ENCODE results near the gene RBFOX2.
"Not testable (repeated sequence)": the region's sequence is repeated elsewhere in the genome, so short reads cannot be mapped to it uniquely, and the experiment has no call there.

Gene RBFOX2

GRCh38 chr22:36042240-36042639 is 13.6 kb upstream of the RBFOX2 start:
- no peak for DNase-seq (ENCODE audit: low spot score)

- no peak for DNase-seq (ENCODE audit: low spot score)
These were observed 10.5 kb upstream of the RBFOX2 start for GRCh38 chr22:36039125-36039524.

GRCh38 chr22:36037102-36037758 is 8.6 kb upstream of the RBFOX2 start:
- DNase-seq (ENCODE audit: low spot score): no peak

- DNase-seq (ENCODE audit: low spot score): no peak
These were observed 7.6 kb upstream of the RBFOX2 start for GRCh38 chr22:36036167-36036624.

GRCh38 chr22:36032611-36033010 is 4.0 kb upstream of the RBFOX2 start:
- DNase-seq (ENCODE audit: low spot score): no peak

- DNase-seq (ENCODE audit: low spot score): no peak
These were observed 757 bp upstream of the RBFOX2 start for GRCh38 chr22:36029406-36029755.

- no peak for DNase-seq (ENCODE audit: low spot score)
These were observed 534 bp downstream of the RBFOX2 start for GRCh38 chr22:36027935-36028645.

GRCh38 chr22:36027579-36027934 is 1.1 kb downstream of the RBFOX2 start:
- peak; percentile 24 for DNase-seq (ENCODE audit: low spot score)

- peak; percentile 44 for DNase-seq (ENCODE audit: low spot score)
These were observed 1.9 kb downstream of the RBFOX2 start for GRCh38 chr22:36026741-36027140.

- no peak for DNase-seq (ENCODE audit: low spot score)
These were observed 5.9 kb downstream of the RBFOX2 start for GRCh38 chr22:36022697-36023096.

- DNase-seq (ENCODE audit: low spot score): no peak
These were observed 6.5 kb downstream of the RBFOX2 start for GRCh38 chr22:36022162-36022561.

GRCh38 chr22:36021606-36022153 is 6.9 kb downstream of the RBFOX2 start:
- no peak for DNase-seq (ENCODE audit: low spot score)

- not testable (repeated sequence) for DNase-seq (ENCODE audit: low spot score)
These were observed 7.8 kb downstream of the RBFOX2 start for GRCh38 chr22:36020865-36021264.

- peak; percentile 42 for DNase-seq (ENCODE audit: low spot score)
These were observed 11.0 kb downstream of the RBFOX2 start for GRCh38 chr22:36017651-36018091.

GRCh38 chr22:36016684-36017083 is 11.9 kb downstream of the RBFOX2 start:
- DNase-seq (ENCODE audit: low spot score): no peak

- no peak for DNase-seq (ENCODE audit: low spot score)
These were observed 12.7 kb downstream of the RBFOX2 start for GRCh38 chr22:36015811-36016529.

GRCh38 chr22:36015155-36015810 is 13.3 kb downstream of the RBFOX2 start:
- DNase-seq (ENCODE audit: low spot score): no peak

- DNase-seq (ENCODE audit: low spot score): no peak
These were observed 14.0 kb downstream of the RBFOX2 start for GRCh38 chr22:36014546-36015074.

GRCh38 chr22:36012332-36012731 is 16.3 kb downstream of the RBFOX2 start:
- no peak for DNase-seq (ENCODE audit: low spot score)

- DNase-seq (ENCODE audit: low spot score): peak; percentile 57
These were observed 17.7 kb downstream of the RBFOX2 start for GRCh38 chr22:36010882-36011281.

GRCh38 chr22:36010090-36010489 is 18.5 kb downstream of the RBFOX2 start:
- no peak for DNase-seq (ENCODE audit: low spot score)

GRCh38 chr22:36009085-36009484 is 19.5 kb downstream of the RBFOX2 start:
- DNase-seq (ENCODE audit: low spot score): peak; percentile 20
